GM12891 (cell line): ENCODE measurements around the gene PDPK1.
"Not testable (repeated sequence)": the region's sequence is repeated elsewhere in the genome, so short reads cannot be mapped to it uniquely, and the experiment has no call there.

Experiments
- POLR2A ChIP-seq: IDR thresholded peaks from 2 replicates; pipeline ENCODE4 v1.6.1; 2011; ENCODE audit warnings: low read depth, low read length, control low read depth
- POLR2AphosphoS5 ChIP-seq: IDR thresholded peaks from 2 replicates; pipeline ENCODE4 v1.6.1; 2011; ENCODE audit warnings: low read depth, low read length, control low read depth
- TAF1 ChIP-seq: IDR thresholded peaks from 2 replicates; pipeline ENCODE4 v1.6.1; 2011; ENCODE audit warnings: low read depth, low read length, control low read depth

DNA sequence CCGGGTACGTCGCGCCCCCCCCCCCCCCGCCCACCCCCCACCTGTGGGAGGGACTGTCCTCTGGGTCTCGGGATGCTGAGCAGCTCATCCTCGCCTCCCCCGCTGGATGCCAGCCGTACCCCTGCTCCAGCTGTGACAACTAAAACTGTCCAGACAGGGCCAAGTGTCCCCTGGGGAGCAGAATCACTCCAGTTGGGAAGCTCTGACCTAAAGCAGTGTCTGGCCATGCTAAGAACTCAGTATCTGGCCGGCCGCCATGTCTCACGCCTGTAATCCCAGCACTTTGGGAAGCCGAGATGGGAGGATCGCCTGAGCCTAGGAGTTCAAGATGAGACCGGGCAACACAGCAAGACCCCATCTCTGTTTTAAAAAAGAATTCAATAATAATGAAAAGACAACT lies 83.0 kb downstream of the PDPK1 start:
- TF ChIP-seq POLR2A, TAF1, POLR2AphosphoS5: not testable (repeated sequence)
